Skeletal muscle tissue (tissue), 4 donors: ENCODE data around the gene TSSK1B. TPM values are rescaled to one million over a fixed set of nuclear protein-coding genes. Genes with fewer than 3 reads are reported as not detected.

Experiments used
- H3K27ac ChIP-seq: one replicate; pipeline ENCODE4 v1.7.0; 2013; ENCODE audit warnings: mild to moderate bottlenecking, low read depth, low read length, inconsistent platforms
- H3K27me3 ChIP-seq, 3 donors: one replicate each; pipeline ENCODE4 v1.7.0; 2013; ENCODE audit warnings: low read length in 3 of 3; ENCODE audit not compliant: control insufficient read depth in 3 of 3, insufficient read depth in 3 of 3
- H3K36me3 ChIP-seq, 3 donors: one replicate each; pipeline ENCODE4 v1.7.0; 2013; ENCODE audit warnings: low read length in 3 of 3; ENCODE audit not compliant: control insufficient read depth in 3 of 3, insufficient read depth in 3 of 3
- H3K4me1 ChIP-seq, 3 donors: one replicate each; pipeline ENCODE4 v1.7.0; 2013; ENCODE audit warnings: low read length in 3 of 3, mild to moderate bottlenecking in 3 of 3; ENCODE audit not compliant: control insufficient read depth in 3 of 3, insufficient read depth in 3 of 3
- H3K4me3 ChIP-seq, 3 donors: one replicate each; pipeline ENCODE4 v1.7.0; 2013; ENCODE audit warnings: low read length in 3 of 3
- H3K9ac ChIP-seq, 3 donors: one replicate each; pipeline ENCODE4 v1.7.0; 2013; ENCODE audit warnings: low read length in 3 of 3, mild to moderate bottlenecking in 3 of 3, moderate library complexity in 2 of 3, low read depth in 1 of 3
- H3K9me3 ChIP-seq, 3 donors: one replicate each; pipeline ENCODE4 v1.7.0; 2013; ENCODE audit warnings: low read length in 3 of 3; ENCODE audit not compliant: control insufficient read depth in 3 of 3
- total RNA-seq: library from RNA; depleted of rRNA; stranded (reverse); fragments of >200 nt; gene quantifications from one replicate; pipeline ENCODE4 v1.2.3, GENCODE V29; 2014
- donor health status: Osteomylitis.

TSSK1B gene
- total RNA-seq, 1 donor from 2014 or later = not detected

- H3K36me3 ChIP-seq = no peaks in the 10 kb centered on the region
- no peaks in the 10 kb centered on the region for H3K4me1 ChIP-seq
- no peak overlapping the region for H3K27ac ChIP-seq
- no peak overlapping the region for H3K9ac ChIP-seq
- H3K27me3 ChIP-seq = no peaks in the 10 kb centered on the region
- H3K9me3 ChIP-seq = peaks cover 0 to 4% (median 0%) of the 10 kb centered on the region in 3 donors
- H3K4me3 ChIP-seq = no peak overlapping the region
Measured at GRCh38 chr5:113448252-113448651, 13.5 kb upstream of the TSSK1B start.

GRCh38 chr5:113447498-113448050 is 12.8 kb upstream of the TSSK1B start:
- Histone ChIP-seq H3K9me3 (peaks cover 0 to 4% (median 0%) of the 10 kb centered on the region in 3 donors), H3K4me1 (no peaks in the 10 kb centered on the region), H3K4me3 (no peak overlapping the region), H3K27me3 (no peaks in the 10 kb centered on the region), H3K36me3 (no peaks in the 10 kb centered on the region), H3K27ac (no peak overlapping the region), H3K9ac (no peak overlapping the region)

DNA sequence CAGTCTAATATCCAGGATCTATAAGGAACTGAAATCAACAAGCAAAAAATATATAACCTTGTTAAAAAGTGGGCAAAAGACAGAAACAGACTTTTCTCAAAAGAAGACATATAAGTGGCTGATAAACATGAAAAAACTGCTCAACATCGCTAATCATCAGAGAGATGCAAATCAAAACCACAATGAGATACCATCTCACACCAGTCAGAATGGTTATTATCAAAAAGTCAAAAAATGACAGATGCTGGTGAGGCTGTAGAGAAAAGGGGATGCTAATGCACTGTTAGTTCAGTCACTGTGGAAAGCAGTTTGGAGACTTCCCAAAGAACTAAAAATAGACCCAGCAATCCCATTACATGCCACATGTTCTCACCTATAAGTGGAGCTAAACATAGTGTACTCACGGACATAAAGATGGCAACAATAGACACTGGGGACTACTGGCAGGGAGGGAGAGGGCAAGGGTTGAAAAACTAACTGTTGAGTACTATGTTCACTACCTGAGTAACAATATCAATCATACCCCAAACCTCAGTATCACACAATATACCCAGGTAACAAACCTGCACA is 11.7 kb upstream of the TSSK1B start:
- Histone ChIP-seq H3K4me3 (no peak overlapping the region), H3K9ac (no peak overlapping the region), H3K27ac (no peak overlapping the region), H3K27me3 (no peaks in the 10 kb centered on the region), H3K4me1 (no peaks in the 10 kb centered on the region), H3K36me3 (no peaks in the 10 kb centered on the region), H3K9me3 (peaks cover 0 to 4% (median 0%) of the 10 kb centered on the region in 3 donors)

DNA sequence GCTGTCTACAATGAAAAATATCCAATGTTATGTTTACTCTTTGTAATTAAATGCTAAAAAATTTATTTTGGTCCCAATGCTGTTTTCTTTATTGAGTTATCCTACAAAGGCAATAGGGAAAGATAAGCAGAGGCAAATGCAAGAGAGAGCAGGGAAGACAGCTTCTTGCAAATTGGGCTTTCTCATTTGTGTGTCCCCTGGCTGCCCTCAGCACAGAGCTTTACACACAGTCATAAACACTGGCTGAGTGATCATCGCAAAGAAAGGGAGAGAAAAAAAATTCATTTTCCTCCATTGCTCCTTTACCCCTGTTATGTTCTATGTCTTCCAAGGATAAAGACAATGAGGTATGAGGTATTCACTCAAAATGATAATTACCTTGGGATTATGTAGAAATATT is 2.3 kb upstream of the TSSK1B start:
- Histone ChIP-seq H3K27me3 (no peaks in the 10 kb centered on the region), H3K27ac (no peak overlapping the region), H3K4me3 (no peak overlapping the region), H3K4me1 (no peaks in the 10 kb centered on the region), H3K9ac (no peak overlapping the region), H3K36me3 (no peaks in the 10 kb centered on the region), H3K9me3 (no peaks in the 10 kb centered on the region)

GRCh38 chr5:113435575-113435974 is 786 bp upstream of the TSSK1B start:
- Histone ChIP-seq H3K9me3 (no peaks in the 10 kb centered on the region), H3K4me3 (no peak overlapping the region), H3K27ac (no peak overlapping the region), H3K36me3 (no peaks in the 10 kb centered on the region), H3K27me3 (no peaks in the 10 kb centered on the region), H3K4me1 (no peaks in the 10 kb centered on the region), H3K9ac (no peak overlapping the region)

GRCh38 chr5:113433862-113434612 is 752 bp downstream of the TSSK1B start:
- Histone ChIP-seq H3K9ac (no peak overlapping the region), H3K4me1 (no peaks in the 10 kb centered on the region), H3K9me3 (no peaks in the 10 kb centered on the region), H3K27me3 (no peaks in the 10 kb centered on the region), H3K4me3 (no peak overlapping the region), H3K36me3 (no peaks in the 10 kb centered on the region), H3K27ac (no peak overlapping the region)

DNA sequence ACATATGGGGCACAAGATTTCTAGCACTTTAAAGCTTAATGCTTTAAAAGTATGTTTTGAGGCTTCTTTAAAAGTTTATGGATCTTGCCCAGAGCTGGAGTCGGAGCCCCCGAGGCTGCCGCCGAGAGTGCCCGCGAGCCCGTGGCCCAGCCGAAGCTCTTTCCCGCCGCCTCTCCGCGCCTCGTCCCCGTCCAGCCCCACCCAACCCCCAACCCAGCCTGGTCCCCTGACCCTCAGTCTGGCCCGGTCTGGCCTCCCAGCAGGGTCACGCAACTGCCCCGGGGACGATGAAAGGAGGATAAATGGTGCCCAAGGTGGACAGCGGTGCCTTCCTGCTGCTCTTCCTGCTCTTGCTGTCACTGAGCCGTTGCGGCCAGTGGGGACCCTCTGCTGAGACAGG is 1.7 kb downstream of the TSSK1B start:
- Histone ChIP-seq H3K36me3 (no peaks in the 10 kb centered on the region), H3K9ac (no peak overlapping the region), H3K4me1 (no peaks in the 10 kb centered on the region), H3K9me3 (no peaks in the 10 kb centered on the region), H3K27me3 (no peaks in the 10 kb centered on the region), H3K4me3 (no peak overlapping the region), H3K27ac (no peak overlapping the region)

- H3K27ac ChIP-seq = no peak overlapping the region
- no peaks in the 10 kb centered on the region for H3K36me3 ChIP-seq
- H3K27me3 ChIP-seq = no peaks in the 10 kb centered on the region
- H3K4me3 ChIP-seq = no peak overlapping the region
- no peaks in the 10 kb centered on the region for H3K9me3 ChIP-seq
- H3K9ac ChIP-seq = no peak overlapping the region
- no peaks in the 10 kb centered on the region for H3K4me1 ChIP-seq
Measured at GRCh38 chr5:113427871-113428574, 6.8 kb downstream of the TSSK1B start.

DNA sequence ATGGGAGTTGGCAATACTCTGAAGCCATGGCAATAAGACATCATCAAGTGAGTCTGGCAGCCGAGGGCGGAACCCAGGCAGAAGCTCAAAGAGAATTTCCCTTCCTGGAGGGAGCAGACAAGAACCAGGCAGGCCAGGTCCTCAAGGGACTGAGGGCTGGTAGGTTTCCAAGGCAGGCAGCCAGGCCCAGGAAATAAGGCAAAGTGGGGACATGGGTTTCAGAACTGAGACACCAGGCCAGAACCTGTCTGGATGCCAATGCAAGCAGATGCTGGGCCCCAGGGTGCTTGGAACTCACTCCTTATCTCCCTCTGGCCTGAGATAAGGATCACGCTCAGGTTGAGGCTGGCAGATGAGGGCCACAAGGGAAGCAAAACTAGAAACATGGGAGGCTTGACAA is 8.9 kb downstream of the TSSK1B start:
- H3K4me1 ChIP-seq = no peaks in the 10 kb centered on the region
- H3K9ac ChIP-seq = no peak overlapping the region
- H3K36me3 ChIP-seq = no peaks in the 10 kb centered on the region
- no peak overlapping the region for H3K27ac ChIP-seq
- no peak overlapping the region for H3K4me3 ChIP-seq
- no peaks in the 10 kb centered on the region for H3K9me3 ChIP-seq
- no peaks in the 10 kb centered on the region for H3K27me3 ChIP-seq

GRCh38 chr5:113421693-113422092 is 13.1 kb downstream of the TSSK1B start:
- no peak overlapping the region for H3K9ac ChIP-seq
- H3K36me3 ChIP-seq = no peaks in the 10 kb centered on the region
- H3K4me3 ChIP-seq = no peak overlapping the region
- H3K4me1 ChIP-seq = no peaks in the 10 kb centered on the region
- H3K9me3 ChIP-seq = no peaks in the 10 kb centered on the region
- H3K27me3 ChIP-seq = no peaks in the 10 kb centered on the region
- no peak overlapping the region for H3K27ac ChIP-seq
